HT1080 (cell line): Measurements from ENCODE around the gene ELMO2. TPM values are rescaled to one million over a fixed set of nuclear protein-coding genes. Genes with fewer than 3 reads are reported as not detected.

Experiments used
- DNase-seq: peaks from one replicate; pipeline ENCODE4 v3.0.0-alpha.2; 2015; ENCODE audit warnings: low read depth
- polyA plus RNA-seq, 2 experiments: library from polyadenylated mRNA; depleted of rRNA; stranded (reverse); fragments of >200 nt; gene quantifications; 2 replicates each; pipeline ENCODE4 v1.2.3, GENCODE V29; 2015
- total RNA-seq: library from RNA; depleted of rRNA; stranded (reverse); fragments of >200 nt; shearing (Covaris generic); gene quantifications from 2 replicates; pipeline ENCODE4 v1.2.3, GENCODE V29; 2014; rRNA removed

ELMO2 gene
- total RNA-seq, result 21.3 and 24.3 TPM in 2 replicates
- polyA plus RNA-seq (2015; cell fraction: cytosol; rRNA removed), result 18.6 and 19.6 TPM in 2 replicates
- polyA plus RNA-seq (2015; cell fraction: nucleus; rRNA removed), result 31.5 and 35.5 TPM in 2 replicates

- DNase-seq, result peak; percentile 95
Observed at GRCh38 chr20:46406200-46406985, at the start of gene ELMO2. TSS of gene ELMO2 (minus strand) at chr20:46406615. CDS start at chr20:46394482, 12,133 bp downstream.

- DNase-seq, result no peak
Observed at GRCh38 chr20:46455729-46456128, 49.3 kb upstream of the ELMO2 start.

DNA sequence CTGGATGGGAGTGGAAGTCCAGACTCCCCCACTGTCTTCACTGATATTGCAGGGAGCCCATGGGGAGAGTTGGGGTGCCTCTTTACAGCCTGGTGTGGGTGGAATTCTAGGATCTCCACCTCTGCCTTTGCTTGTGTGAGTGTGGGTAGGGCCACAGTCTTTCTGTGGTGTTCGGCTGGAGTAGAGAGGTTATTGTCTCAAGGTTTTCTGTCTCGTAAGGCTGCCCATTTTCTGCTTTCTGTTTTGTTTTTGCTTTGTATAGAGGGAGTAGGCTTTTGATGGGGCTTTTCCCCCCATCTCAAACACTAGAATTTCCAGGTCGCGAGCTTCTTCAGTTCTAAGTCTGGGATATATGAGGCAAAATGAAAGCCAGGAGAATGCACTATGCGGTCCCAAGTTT is 40.4 kb upstream of the ELMO2 start:
- DNase-seq, result no peak

- DNase-seq, result no peak
Observed at GRCh38 chr20:46439837-46440236, 33.4 kb upstream of the ELMO2 start.

GRCh38 chr20:46438156-46438750 is 31.8 kb upstream of the ELMO2 start:
- DNase-seq, result peak; percentile 37

DNA sequence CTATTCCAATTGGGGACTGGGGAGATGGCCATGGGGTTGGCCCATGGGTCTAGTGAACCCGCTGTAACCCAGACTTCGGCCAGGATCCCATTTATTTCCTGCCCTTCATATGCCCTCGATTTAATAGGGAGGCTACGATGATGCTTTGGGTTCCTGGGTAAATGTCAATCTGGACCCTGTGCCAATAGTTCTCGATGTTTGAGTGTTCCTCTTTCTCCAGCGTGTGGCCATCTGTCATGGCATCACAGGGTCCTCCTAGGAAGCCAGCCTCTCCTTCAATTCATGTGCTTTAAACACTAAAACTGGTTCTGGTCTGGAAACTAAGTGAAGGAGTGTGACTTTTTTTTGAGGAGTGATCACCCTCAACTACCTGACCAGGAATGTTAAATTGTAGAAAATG is 28.7 kb upstream of the ELMO2 start:
- DNase-seq, result no peak

DNA sequence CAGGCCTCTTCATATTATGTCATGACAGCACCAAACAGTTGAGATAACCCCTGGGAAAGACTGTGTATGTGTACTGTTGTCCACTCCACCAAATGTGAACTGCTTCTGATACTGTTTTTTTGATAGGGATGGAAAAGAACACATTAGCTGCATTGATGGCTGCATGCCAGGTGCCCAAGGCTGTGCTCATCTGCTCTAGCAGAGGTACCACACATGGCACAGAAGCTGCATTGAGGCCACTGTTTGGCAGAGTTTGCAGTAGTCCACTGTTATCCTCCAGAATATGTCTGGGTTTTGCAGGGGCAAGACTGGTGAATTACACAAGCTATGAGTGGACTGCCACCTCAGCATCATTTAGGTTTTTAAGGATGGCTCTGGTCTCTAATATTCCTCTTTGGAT is 28.2 kb upstream of the ELMO2 start:
- DNase-seq, result no peak

GRCh38 chr20:46433051-46433450 is 26.6 kb upstream of the ELMO2 start:
- DNase-seq, result peak; percentile 10

GRCh38 chr20:46430921-46431712 is 24.7 kb upstream of the ELMO2 start:
- no peak for DNase-seq

DNA sequence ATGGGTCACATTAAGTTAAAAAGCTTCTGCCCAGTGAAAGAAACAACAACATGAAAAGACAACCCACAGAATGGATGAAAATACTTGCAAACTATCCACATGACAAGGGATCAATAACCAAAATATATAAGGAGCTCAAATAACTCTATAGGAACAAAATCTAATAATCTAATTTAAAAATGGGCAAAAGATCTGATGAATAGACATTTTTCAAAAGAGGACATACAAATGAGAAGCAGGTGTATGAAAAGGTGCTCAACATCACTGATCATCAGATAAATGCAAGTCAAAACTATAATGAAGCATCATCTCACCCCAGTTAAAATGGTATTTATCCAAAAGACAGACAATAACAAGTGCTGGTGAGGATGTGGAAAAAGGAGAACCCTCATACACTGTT is 21.0 kb upstream of the ELMO2 start:
- DNase-seq, result no peak

DNA sequence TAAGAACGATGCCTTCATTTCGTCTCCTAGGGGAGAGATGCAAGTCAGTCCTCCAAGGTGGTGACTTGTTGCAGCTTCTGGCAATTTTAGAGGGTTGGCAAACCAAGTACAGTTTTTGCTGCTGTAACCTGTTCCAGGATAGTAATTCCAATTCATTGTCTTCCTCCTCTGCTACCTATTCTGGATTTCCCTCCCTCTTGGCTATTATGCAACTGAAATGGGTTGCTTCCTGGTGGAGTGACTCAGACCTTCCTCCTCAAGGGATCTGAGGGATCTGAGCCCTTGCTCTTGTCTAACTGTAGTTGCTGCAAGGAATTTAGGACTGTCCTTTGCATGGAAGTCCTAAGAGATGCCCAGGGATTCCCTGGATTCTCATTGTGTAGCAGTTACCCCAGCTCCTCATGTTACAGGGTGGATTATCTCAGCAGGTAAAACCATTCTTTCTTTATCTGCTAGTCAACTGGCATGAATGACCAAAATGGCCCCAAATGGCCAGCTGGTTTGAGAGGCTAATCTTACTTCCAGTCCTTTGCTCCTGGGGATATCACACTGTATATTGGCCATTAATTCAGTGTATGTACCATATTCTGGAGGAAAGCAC is 17.6 kb upstream of the ELMO2 start:
- peak; percentile 20 for DNase-seq

DNA sequence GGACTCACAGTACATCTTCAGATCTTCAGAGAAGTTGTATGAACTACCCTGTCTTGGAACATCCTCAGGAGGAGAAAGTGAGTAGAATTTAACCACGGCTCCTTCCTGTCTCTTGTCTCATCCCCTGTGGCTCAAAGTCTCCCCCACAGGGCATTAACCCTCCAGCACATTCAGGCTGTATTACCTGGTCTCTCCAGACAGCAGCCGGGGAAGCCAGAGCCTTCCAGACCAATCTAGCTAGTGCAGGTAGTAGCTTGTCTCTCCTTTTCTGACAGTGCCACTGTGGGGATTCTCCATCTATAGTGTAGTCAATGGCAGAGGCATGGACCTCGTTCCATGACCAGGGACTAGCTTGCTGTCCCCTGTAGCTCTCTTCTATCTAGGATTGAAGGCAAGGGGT is 16.9 kb upstream of the ELMO2 start:
- no peak for DNase-seq

GRCh38 chr20:46420878-46421277 is 14.5 kb upstream of the ELMO2 start:
- DNase-seq, result no peak

DNA sequence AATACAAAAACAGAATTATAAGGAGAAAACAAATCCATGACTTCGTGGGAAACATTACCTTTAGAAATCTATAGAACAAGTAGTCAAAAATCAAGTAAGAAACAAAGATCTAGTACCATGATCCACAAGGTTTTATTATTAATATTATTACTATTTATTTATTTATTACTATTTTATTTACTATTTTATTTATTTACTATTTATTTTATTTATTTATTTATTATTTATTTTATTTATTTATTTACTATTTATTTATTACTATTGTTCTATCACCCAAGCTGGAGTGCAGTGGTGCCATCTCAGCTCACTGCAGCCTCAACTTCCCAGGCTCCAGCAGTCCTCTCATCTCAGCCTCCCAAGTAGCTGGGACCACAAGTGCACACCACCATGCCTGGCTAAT is 13.5 kb upstream of the ELMO2 start:
- no peak for DNase-seq

GRCh38 chr20:46416839-46417238 is 10.4 kb upstream of the ELMO2 start:
- no peak for DNase-seq

DNA sequence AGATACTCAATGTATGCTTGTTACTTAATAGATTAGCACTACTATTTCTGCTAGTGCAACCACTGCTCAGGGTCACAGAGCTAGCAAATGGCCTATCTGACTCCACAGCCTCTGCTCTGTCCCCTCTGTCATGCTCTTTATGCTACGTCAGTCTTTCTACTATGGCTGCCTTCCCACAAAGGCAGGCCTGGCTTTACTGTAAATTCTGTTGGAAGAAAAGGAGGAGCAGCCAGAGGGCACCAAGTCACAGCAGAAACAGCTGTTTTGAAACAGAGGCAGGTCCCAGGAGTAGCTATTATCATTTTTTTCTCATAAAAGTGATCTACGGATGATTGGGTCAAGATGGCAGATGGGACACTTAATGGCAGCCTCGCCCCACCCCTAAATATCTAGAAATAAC is 10.0 kb upstream of the ELMO2 start:
- DNase-seq, result no peak

- no peak for DNase-seq
Observed at GRCh38 chr20:46415773-46416172, 9.4 kb upstream of the ELMO2 start.

GRCh38 chr20:46414608-46415007 is 8.2 kb upstream of the ELMO2 start:
- DNase-seq, result no peak

- DNase-seq, result no peak
Observed at GRCh38 chr20:46411637-46412036, 5.2 kb upstream of the ELMO2 start.

GRCh38 chr20:46408281-46408731 is 1.9 kb upstream of the ELMO2 start:
- DNase-seq, result peak; percentile 17

DNA sequence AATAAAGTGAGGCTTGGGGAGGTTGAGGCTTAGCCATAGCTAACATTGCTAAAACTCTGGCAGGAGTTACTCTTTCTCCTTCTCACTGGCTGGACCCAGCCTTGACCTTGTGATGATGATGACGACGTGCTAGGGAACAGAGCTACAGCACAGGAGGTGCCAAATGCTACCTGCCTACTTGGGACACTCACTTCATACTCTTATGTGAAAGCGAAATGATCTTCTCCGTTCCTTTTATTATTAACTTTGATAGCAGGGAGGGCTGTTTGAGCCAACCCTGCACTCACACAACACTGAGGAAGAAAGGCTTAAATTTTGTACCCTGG is 1.2 kb upstream of the ELMO2 start:
- DNase-seq, result no peak
